Stimulated activated CD4-positive, alpha-beta T cell treated with anti-CD3 and anti-CD28 coated beads, TNF-alpha, amount 100 ng/mL, for 48 hours (primary cell): Measurements from ENCODE around the gene MYO1E.
"Not testable (repeated sequence)": the region's sequence is repeated elsewhere in the genome, so short reads cannot be mapped to it uniquely, and the experiment has no call there.

Source experiments
- DNase-seq, 3 donors: peaks; one replicate each; pipeline ENCODE4 v3.0.0-alpha.2; 2020; ENCODE audit warnings: low read depth in 3 of 3

Gene MYO1E

DNA sequence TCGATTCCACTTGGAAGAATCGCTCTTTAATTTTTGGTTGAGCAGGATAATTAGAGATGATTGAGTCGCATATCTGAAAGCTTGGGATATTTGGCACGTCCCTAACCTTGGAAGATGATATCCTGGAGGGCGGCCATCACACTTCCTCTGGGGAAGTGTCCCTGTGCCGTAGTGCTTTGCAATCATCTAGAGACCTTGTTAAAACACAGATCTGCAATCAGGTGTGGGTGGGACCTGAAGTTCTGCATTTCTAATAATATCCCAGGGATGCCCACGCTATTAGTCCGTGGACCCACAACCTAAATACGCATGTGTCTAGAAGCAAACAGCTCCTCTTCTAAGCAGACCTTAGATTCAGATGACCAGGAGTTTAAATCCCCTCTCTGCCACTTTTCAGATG lies 20.5 kb downstream of the MYO1E start:
- no peak for DNase-seq

DNA sequence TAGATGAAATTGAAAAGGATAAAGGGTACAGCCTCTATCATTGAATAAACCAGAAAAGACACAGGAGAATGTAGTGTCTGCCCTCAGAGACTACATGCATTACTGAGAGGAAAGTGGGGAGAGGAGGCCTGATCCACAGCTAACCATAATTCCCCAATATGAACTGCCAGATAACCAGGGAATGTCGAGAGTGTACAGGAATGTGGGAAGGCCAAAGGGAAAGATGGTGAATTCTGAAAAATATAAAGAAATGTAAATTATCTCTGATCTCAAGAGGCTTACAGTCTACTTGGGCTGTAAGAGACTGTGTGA lies 22.3 kb downstream of the MYO1E start:
- no peak for DNase-seq

DNA sequence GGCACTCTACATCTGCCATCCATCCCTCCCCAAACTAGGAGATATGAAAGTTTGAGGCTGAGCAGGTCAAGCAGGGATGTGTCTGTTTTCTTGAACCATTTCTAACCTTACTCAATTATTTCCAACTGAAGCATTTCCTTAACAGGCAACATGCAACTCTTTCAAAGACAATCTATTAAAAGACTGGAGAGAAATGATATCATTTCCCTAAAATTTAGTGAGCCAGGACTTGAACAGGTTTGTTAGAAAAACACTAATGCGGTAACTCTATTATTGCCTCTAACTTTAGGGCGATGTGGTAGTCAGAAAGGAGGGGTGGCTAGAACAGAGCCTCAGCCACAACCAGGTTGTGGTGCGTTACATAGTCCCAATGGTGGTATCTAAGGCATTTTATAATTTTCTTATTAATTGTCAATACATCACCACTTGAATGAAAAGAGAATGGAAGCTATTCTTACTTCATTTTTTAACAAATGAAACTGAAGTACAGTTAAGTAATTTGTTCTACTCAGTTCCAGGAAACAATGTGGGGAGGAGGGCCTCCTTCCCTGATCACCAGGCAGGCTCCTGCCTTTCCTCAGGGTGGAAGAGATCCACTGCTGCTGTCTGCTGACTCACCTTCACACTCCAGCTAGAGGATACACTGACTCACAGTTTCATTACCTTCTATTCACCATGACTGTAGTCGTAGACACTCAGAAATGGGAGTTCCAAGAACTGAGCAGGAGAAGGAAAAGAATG lies 22.8 kb downstream of the MYO1E start:
- peak in 2 of 3 donors; percentile 6 to 20 for DNase-seq

DNA sequence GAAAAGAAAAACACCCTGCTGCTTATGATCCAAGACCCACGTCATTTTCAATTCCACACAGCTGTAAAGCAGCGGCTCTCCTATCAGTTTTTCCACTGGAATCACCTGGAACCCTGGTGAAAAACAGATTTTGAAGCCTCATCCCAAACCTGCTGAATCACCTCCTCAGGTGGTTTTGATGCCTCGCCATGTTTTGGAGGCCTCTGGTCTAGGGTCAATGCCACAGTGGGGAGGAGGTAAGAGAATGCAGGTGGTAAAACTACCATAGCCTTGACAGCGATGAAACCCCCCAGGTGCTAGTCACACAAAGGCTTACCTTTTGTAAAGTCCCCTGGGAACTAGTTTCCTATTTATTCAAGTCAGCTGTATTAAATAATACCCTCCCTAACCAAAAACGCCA lies 24.8 kb downstream of the MYO1E start:
- DNase-seq = no peak

DNA sequence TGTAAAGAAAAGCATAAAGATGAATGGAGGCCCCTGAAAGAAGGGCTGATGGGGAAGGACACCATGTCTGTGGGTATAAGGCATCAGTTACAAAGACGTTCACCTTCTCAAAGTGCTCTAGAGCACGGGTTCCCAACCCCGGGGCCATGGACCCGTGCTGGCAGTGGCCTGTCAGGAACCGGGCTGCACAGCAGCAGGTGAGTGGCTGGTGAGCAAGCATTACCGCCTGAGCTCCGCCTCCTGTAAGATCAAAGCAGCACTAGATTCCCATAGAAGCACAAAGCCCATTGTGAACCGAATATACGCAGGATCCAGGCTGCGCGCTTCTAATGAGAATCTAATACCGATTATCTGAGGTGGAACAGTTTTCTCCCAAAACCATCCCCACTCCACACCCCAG lies 25.7 kb downstream of the MYO1E start:
- DNase-seq = no peak

DNA sequence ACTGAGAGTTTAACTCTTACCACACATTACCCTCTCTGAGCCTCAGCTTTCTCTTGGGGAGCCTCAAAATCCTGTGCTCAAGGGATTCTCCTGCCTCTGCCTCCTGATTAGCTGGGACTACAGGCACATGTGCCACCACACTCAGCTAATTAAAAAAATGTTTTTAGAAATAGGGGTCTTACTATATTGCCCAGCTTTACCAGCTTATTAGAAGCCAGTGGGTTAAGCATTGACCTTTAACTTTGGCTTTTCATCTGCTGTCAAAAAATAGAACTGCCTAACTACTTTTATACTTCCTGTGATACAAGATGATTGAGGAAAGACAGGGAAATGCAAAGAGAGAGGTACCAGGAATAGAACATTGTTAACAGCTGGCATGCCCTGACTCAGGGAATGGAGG lies 27.3 kb downstream of the MYO1E start:
- DNase-seq = no peak

DNA sequence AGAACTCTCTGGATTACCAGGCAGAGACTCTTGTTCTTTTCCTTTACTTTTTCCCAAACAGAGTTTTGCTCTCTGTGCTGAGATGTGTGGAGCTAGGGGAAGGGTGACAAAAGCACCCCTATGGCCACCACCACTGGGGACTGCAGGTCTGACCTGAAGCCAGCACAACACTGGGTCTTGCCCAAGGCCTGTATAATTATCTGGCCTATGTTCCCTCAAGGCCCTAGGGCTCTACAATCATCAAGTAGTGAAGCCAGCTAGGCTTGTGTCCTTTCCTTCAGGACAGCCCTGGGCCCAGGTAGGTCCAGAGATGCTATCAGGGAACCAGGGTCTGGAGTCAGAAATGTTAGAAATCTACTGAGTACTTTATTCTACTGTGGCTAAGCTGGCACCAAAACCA lies 28.4 kb downstream of the MYO1E start:
- no peak for DNase-seq

DNA sequence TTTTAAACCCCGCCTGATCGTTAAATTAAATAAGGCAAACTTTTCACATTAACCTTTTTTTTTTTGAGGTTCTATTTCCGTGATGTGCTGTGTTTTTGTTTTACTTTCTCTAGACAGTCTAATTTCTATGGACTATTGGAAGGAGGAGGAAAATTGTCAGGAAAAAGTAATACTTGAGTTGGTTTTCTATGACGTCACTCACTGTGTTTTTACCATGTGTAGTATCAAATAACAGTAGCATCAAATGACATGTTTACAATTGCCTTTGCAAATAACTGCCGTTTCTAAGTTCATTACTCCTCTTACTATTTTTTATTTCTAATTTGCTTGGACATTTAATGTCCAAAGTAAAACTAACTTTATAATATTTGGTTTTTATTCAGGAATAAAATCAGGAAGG lies 32.3 kb downstream of the MYO1E start:
- DNase-seq = no peak

DNA sequence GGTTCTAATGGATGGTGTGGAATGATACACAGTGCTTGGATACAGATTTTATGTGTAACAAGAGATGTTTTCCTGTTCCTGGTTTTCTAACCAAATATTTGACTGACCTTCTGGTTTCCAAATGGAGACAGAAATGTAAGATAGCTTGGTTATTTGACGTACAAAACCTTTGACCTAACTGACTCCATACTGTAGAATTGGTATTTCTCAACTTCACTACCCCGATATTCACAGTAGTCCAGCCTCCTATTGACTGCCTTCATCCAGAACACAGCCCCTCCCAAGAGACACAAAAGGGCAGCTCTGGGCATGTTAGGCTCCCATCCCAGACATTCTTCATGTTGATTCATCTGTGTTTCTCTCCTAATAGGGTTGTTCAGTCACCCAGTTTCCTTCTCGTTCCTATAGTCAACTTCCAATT lies 33.4 kb downstream of the MYO1E start:
- DNase-seq = no peak

DNA sequence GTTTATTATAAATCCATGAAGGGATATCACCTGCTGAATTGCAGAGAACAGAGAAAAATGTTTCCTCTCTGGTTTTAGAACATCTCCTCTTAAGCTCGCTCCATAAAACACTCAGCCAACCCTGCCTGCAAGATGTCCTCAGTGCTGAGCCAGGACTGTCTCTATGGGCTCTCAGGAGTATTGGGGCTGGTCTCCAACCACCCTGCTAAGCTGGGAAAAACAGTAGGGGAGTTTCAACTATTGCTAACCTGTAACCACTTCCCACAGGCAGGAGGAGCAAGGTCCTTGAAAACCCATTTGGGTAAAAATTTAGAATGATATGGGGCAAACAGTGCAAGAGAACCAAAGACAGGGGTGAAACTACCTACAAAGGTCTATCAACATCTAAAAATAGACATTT lies 34.3 kb downstream of the MYO1E start:
- DNase-seq = no peak

DNA sequence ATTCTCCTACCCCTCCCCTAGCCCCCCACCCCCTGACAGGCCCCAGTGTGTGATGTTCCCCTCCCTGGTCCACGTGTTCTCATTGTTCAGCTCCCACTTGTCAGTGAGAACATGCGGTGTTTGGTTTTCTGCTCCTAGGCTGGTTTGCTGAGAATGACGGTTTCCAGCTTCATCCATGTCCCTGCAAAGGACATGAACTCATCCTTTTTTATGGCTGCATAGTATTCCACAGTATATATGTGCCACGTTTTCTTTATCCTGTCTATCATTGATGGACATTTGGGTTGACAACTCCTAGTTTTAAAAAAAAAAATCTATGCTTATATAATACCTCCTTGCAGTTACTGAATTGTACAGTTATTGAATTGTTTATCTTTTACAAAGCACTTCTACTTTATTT lies 35.9 kb downstream of the MYO1E start:
- DNase-seq = not testable (repeated sequence)

DNA sequence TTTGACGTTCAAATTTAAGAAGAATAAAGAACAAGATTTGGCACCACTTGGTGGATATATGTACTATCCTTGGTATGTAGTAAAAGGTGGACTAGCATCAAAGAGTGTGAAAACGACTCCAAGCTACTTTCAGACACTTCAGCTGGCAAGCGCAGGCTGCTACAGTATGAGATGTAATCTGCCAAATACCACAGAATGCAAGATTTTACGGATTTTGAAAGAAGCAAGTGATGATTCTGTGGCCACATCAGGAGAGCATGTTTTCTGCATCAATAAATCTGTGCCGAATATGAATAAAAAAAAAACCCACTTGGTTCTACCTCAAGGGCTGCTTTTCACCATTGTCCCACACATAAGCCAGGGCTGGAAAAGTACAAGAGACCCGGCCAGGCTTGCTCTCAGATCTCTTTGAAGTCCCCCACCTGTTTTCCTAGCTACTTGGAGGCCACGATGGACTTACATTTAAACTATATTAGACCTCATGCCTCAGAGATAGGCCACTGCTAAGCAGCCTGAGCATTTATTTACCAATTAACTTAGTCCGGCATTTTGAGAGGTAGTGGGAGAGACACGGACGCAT lies 37.4 kb downstream of the MYO1E start:
- DNase-seq = no peak

DNA sequence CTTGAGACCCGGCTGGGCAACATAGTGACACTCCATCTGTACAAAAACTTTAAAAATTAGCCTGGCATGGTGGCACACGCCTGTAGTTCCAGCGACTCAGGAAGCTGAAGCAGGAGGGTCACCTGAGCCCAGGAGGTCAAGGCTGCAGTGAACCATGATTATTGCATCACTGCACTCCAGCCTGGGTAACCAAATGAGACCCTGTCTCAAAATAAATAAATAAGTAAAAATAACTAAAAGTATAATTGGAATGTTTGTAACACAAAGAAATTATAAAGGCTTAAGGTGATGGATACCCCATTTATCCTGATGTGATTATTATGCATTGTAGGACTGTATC lies 38.6 kb downstream of the MYO1E start:
- DNase-seq = no peak

DNA sequence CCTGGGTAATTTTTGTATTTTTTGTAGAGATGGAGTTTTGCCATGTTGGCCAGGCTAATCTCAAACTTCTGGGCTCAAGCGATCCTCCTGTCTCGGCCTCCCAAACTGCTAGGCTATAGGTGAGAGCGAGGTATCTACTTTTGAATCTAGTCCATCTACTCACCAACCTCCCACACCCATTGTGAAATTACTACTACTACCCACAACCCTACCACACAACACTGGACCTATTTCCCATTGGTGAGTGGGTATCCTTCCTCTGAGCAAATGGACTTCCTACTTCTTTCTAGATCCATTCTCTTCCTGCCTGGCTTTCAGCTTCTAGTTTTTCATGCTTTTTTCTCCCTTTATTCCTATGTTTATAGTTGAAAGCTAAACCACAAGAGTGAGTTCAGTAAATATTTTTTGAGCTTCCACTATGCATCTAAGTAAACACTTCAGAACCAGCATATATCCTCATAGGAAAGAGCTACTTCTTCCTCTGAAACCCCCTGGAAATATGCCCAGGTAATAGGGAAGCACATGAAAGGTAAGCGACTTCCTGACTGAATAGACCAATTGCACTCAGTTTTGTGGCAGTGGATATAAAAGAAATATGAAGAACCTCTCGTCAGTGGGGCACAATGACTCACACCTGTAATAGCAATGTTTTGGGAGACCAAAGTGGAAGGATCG lies 39.1 kb downstream of the MYO1E start:
- no peak for DNase-seq

DNA sequence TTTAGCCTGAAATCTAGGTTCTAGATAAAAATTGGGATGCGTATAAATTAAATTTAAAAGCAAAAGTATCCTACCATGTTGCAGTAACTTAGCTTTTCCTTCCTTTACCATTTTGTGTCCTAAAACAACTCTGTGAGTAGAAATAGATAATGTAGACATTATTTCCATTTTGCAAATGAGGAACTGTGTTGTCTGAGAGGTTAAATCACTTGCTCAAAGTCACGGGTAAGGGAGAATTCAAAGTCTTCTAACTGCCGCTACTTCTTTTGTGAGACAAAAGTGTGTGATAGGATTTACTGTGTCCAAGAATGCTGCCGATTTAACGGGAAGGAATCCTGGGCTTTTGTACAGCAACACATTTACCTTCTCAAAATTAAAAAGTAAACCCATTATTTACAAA lies 40.7 kb downstream of the MYO1E start:
- DNase-seq = no peak

DNA sequence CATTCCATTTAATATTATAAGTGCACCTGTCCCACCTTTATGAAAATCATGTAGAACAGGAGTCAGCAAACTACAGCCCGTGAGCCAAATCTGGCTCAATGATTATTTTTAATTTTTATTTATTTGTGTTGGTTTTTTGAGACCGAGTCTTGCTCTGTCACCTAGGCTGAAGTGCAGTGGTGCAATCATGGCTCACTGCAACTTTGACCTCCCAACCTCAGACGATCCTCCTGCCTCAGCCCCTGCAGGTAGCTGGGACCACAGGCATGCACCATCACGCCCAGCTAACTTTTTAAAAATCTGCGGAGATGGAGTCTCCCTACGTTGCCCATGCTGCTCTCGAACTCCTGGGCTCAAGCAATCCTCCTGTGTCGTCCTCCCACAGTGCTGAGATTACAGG lies 42.0 kb downstream of the MYO1E start:
- DNase-seq = no peak

DNA sequence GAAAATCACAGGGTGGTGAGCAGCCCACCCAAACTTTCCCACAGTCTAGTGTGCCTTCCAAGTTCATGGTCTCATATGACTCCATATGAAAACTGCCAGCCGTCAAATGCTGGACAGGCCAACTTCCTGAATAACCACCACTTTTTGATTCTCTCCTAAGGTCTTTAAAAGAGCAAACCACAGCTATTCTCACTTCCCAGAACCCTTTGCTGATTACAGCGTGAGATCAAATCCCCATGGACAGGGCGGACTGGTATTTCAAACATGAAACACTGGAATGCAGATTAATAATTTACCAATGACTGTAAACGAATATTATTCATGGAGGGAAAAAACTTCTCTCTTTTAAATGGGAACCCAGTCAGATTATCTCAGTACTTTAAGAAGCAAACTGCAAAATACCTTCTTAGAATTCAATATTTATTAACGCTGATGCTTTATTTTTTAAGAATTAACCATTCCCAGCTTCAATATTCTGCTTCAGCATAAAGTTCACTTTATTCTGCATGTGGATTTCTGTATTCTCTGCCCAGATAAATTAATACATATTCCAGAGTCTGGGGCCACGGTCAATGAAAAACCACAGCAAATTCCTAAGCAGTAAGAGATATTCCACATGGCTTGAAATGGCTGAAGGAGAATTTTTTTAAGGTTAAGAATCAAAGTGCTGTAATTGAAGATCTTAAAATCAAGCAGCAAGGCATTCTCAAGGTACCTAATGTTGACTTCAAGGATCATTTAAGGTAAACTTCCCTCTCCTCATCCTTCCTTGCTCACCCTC lies 42.9 kb downstream of the MYO1E start:
- no peak for DNase-seq

DNA sequence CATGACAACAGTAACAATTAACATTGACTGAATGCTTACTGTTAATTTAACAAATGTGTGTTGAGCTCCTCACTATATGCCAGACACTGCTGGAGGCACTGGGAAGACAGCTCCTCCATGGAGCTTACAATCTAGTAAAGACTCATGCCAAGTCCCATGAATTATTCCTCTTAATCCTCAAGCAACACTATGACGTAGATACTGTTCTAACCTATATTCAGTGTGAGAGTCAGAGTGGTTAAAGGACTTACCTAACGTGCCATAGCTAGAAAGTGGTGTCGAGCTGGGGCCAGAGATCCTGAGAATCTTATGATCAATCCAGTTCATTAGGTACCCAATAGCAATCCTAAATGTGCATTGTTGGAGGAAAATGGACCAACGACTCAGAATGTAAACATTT lies 43.6 kb downstream of the MYO1E start:
- no peak for DNase-seq

DNA sequence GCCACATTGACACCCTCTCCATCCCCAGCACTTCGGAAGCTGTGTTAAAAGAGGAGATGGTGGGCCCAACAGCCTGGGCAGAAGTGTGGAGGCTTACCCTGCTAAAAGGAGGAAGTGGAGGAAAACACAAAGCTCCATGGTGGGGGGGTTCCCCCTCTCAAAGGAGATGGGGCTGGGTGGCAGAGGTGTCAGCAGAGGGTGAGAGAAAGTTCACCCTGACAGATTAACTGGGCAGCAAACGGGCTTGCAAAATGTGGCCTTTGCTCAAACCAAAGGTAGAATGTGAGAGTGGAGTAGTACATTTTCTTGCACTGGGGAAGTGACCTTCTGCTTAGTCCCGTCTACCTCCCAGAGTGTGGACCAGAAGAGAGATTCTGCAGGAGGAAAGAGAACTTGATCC lies 44.7 kb downstream of the MYO1E start:
- no peak for DNase-seq

DNA sequence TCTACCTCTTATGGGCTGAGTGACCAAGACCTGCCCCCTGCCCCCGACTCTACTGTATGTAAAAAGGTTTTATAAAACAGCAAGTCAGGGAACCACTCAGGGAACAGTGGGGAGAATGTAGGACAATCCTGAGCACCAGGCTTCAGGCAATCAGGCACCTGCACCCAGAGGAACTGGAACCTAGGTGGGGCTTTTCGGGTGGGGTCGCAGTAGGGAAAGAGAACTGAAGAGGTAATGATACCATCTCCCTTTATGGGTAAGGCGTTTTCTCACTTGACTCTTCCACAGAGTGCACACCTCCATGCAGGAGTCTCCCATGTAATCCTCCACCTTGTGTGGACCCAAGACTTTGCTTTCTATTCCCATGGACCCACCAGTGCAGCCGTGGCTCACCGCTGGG lies 45.8 kb downstream of the MYO1E start:
- no peak for DNase-seq

DNA sequence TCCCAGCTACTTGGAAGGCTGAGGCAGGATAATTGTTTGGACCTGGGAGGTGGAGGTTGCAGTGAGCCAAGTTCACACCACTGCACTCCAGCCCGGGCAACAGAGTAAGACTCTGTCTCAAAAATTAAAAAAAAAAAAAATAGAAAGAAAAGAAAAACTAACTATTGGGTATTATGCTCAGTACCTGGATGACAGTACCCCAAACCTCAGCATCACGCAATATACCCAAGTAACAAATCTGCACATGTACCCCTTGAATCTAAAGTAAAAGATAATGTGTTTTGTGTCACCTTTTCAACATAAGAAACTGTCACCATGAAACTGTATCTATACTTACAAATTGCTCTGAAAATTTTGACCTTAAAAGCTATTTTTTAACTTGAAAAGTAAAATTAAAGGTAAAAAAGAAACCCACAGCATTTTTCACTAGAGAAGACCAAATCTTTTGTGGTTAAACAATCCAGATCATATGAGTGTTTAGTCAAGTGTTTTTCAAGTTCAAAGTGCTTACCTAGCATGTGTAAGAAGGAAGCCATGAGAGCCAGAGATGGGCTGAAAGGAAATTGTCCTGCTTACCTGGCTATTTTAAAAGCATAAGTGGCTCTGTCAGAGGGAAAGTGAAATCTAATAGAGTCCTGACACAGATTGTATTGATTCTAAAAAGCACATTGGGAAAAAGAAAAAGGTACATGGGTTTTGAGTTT lies 50.5 kb downstream of the MYO1E start:
- DNase-seq = no peak

DNA sequence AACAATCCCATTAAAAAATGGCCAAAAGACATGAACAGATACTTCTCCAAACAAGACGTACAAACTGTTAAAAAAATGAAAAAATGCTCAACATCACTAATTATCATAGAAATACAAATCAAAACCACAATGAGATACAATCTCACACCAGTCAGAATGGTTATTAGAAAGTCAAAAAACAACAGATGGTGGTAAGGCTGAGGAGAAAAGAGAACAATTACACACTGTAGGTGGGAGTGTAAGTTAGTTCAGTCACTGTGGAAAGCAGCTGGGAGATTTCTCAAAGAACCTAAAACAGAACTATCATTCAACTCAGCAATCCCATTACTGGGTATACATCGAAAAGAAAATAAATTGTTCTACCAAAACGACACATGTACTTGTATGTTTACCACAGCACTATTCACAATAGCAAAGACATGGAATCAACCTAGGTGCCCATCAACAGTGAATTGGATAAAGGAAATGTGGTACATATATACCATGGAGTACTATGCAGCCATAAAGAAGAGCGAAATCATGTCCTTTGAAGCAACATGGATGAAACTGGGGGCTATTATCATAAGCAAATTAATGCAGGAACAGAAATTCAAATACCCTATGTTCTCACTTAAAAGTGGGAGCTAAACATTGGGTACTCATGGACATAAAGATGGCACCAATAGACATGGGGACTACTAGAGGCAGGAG lies 51.5 kb downstream of the MYO1E start:
- DNase-seq = no peak
